ENCODE results near the gene KDM8.
"Not testable (repeated sequence)": the region's sequence is repeated elsewhere in the genome, so short reads cannot be mapped to it uniquely, and the experiment has no call there.

Gene KDM8

DNA sequence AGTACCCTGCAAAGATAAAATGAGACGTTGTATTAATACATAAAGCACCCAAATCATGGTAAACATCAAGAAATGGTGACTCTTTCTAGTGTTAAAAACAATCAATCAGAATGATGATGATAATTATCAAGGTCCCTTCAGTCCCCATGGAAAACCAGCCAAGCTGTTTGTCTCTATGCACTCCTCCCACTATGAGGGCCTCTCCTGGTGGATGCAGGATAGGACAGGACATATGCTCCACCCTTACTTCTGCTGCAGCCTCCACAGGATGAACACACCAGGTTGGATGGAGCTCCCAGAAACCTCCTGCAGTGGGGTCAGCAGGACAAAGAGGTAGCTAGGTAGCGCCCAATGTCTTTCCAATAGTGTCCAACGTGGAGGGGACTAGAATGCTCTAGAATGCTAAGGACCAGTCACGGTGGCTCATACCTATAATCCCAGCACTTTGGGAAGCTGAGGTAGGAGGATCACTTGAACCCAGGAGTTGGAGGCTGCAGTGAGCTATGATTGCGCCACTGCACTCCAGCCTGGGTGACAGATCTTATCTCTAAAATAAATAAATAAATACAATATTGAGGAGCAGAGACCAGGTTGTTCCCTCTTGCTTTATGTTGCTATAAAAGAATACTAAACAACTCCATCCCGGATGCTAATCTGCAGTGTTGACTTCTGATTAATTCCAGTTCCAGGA lies 9.9 kb upstream of the KDM8 start:
- no peak for DNase-seq

GRCh38 chr16:27195076-27195741 lies 8.1 kb upstream of the KDM8 start:
- no peak for DNase-seq

- DNase-seq = no peak
These were observed 7.3 kb upstream of the KDM8 start for GRCh38 chr16:27195941-27196595.

DNA sequence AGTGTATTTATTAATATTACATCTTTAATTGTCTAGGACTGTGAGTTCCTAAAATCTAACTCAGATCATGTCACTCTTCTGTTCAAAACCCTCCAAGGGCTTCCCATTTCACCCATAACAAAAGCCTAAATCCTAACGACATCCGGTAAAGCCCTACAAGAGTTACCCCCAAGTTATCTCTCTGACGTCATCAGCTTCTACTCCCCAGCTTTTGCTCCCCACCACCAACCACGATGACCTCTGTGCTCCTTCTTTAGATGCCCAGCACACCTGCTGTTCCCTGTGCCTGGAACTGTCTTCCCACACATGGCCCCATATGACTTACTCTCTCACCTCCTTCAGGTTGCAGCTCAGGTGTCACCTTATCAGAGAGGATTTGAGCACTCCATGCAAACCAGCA lies 6.3 kb upstream of the KDM8 start:
- DNase-seq = no peak

GRCh38 chr16:27198451-27199234 lies 4.7 kb upstream of the KDM8 start:
- DNase-seq = no peak

DNA sequence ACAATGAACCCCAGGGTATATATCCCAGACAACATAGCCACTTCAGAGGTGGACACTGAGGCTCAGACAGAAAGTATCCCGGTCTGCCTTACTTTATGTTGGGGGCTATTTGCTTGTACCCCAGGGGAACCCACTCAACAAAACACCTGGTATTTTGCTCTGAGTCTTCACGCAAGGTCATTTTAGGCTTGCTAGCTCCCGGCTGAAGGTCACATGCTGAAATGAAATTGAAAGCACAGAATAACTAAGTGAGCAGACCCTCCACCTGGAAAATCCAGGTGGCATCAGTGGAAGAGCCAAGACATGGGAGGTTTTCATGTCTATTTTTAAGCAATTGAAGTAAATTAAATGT lies 4.1 kb upstream of the KDM8 start:
- no peak for DNase-seq

DNA sequence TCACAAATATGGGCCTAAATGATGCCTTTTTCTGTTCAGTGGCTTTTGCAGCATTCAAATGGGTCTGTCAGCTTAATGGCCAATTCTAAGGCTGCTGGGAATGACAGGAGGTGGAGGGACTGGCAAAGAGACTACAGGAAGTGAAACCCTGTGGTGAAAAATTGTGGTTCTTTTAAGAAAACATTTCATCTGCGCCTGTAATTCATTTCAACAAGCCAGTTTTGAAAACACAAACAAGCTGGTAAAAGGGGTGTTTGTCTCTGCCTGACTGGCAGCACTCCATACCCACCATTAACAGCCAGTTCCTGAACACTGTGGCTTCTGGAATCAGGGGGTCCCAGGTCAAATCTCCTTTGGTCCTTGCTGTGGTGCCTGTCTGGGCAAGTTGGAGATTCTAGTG lies 3.6 kb upstream of the KDM8 start:
- no peak for DNase-seq

DNA sequence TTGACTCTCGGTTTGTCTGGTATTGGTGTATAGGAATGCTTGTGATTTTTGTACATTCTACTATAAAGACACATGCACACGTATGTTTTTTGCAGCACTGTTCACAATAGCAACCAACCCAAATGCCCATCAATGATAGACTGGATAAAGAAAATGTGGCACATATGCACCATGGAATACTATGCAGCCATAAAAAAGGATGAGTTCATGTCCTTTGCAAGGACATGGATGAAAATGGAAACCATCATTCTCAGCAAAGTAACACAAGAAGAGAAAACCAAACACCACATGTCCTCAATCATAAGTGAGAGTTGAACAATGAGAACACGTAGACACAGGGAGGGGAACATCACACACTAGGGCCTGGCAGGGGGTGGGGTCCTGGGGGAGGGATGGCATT lies 2.4 kb upstream of the KDM8 start:
- DNase-seq = not testable (repeated sequence)

- no peak for DNase-seq
These were observed 311 bp upstream of the KDM8 start for GRCh38 chr16:27202923-27203506.

DNA sequence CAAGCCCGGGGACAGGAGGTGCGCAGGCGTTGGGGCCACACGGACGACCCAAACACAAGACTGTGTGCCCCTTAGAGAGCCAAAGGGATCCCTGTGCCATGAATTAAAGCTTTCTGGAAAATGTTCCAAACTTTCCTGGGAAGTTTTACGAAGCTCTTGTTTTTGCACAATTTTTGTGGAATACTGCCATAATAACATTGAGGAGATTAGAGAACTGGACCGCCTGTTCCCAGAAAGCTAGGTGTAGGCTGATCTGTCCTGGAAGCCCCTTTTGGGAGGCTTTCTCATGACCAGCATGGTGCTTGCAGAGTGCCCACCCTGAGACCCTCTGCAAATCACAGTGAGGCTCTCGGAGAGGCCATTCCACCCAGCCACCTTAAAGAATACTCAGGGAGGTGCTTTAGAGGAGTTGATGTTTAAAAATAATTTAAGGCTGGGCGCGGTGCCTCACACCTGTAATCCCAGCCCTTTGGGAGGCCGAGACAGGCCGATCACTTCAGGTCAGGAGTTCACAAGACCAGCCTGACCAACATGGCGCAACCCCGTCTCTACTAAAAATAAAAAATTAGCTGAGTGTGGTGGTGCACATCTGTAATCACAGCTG lies 1.1 kb downstream of the KDM8 start:
- DNase-seq = no peak

GRCh38 chr16:27205423-27206065 lies 2.2 kb downstream of the KDM8 start:
- DNase-seq = no peak

GRCh38 chr16:27207121-27207520 lies 3.8 kb downstream of the KDM8 start:
- DNase-seq = not testable (repeated sequence)

GRCh38 chr16:27208081-27208680 lies 4.9 kb downstream of the KDM8 start:
- DNase-seq = no peak

DNA sequence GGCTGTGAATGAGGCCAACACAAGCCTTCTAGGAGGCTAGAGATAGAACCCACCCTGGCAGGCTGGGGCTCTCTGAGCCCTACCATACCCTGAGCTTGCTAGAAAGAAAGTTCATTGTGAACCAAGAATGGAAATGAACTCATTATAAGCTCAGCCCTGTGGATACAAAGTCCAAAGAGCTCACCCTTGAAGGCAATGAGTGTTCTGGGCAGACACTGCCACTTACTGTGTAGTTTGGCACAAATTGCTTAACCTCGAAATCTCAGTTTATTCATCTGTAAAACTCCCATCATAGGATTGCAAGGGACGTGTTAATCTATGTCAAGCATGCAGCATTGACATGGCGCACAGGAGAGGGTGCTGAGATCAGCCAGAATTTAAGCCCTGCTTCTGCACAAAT lies 5.5 kb downstream of the KDM8 start:
- DNase-seq = no peak

DNA sequence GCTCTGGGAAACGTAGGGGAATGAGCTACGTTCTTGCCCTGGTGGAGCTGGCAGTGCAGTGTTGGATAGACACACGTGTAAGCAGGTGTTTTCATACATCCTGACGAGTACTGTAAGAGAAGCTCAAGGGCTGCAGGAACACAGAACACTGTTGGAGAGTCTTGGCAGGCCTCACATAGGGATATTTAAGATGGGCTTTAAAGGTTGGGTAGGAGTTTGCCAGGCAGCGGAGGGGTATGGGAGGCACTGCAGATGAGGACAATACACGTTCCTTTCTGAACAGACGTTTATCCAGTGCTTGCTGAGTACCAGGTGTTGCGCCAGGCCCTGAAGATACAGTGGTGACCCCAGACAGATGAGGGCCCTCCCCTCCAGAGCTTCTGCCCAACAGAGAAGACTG lies 6.3 kb downstream of the KDM8 start:
- no peak for DNase-seq

- DNase-seq = no peak
These were observed 6.8 kb downstream of the KDM8 start for GRCh38 chr16:27210174-27210573.

DNA sequence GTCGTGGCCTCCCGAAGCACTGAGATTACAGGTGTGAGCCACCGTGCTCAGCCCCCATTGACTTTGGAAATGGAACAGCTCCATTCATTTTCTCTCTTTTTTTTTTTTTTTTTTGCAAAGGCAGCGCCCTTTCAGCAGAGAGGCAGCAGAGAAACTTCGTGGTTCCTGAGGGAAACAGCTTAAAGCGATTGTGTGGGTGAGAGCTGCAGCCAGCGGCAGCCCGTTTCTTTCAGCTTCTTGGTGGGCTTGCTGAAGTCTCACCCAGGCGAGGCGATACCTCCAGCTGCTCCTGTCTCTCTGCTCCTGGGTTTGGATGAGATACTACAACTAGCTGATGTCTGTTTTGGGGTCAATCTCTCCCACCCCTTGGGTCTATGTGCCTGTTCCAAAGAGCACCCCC lies 7.7 kb downstream of the KDM8 start:
- DNase-seq = no peak

DNA sequence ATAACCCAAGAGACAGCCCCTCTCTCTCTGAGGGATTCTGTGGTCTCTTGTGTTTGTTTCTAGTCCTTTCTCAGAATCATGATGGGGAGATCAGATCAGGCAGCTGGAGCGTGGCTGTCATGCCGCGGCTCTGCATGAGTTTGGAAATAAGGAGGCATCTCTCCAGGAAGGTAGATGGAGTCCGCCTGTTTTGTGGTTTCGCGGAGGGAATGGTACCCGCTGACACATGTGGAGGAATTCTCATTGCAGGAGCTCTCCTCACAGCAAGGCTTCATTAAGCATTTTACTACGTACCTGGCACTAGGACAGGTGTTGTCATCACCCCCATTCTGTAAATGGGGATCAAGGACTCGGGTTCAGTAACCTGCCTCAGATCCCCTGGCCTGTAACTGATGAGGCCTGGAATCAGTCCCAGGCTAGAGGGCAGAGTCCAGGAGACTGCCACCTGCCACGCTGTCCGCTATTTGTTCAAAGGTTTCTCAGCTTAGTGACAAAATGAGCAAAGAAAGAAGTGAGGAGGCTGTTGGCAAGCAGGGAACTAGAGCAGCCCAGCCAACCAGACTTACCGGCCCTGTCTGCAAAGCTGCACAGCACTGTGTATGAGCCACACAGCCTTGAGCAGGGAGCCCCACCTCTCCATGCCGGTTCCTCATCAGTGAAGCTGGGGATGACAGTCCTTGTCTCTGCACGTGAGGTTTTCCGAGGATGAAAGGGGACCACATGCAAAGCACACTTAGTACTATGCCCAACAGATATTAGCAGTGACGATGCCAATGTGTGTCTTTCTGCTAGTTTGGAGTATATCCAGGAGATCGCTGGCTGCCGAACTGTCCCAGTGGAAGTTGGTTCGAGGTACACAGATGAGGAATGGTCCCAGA lies 11.0 kb downstream of the KDM8 start:
- DNase-seq = no peak

DNA sequence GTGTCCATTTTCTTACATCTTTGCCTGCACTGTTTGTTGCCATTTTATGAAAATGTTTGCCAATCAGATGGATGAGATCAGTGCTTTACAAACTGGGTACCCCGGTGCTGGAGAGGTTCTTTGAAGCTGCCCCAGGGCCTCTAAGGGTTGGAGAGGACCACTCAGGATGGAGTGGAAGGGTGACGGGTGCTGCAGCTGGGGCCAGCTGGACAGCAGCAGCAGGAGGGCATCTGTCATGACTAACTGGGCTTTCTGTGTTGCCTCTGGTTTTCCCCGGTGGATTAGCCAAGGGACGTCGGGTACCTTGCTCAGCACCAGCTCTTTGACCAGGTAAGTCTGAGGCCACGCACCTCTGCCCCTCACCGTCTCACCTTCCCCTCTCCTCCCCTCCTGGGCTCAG lies 12.3 kb downstream of the KDM8 start:
- no peak for DNase-seq

DNA sequence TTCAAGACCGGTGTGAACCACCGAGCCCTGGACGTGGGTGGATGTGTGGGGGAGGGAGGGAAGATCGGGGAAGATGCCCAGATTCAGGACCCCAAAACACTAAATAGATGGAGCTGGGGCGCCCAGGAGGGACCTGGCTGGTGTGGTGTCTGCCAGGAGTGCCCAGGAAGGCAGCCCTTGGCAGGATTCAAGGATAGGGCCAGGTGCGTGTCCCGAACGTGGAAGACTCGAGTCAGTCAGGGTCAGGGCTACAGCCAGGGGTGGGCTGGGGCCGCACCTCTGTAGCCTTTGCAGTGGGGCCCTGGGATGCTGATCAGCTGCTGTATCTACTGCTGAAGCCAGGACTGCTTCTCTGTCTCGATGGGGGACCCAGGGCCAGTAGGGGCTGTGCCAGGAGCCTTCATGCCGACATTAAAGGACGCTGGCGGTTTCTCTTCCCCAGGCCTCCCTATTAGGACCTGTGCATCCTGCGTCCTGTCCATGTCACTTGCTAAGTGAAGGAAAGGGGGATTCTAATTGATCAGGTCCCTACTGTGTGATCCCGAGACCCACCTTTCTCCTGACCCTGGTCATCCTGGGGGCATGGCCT lies 13.1 kb downstream of the KDM8 start:
- no peak for DNase-seq
